Sigmoid colon (tissue), 7 donors: Measurements from ENCODE around the gene COL6A2. TPM values are rescaled to one million over a fixed set of nuclear protein-coding genes. Genes with fewer than 3 reads are reported as not detected.

Experiments
- DNase-seq: peaks from one replicate; pipeline ENCODE4 v3.0.0-alpha.2; 2019
- H3K27ac ChIP-seq, 4 donors: fragments of 200-600 bp; sonication (generic); one replicate each; pipeline ENCODE4 v1.5.1; 2016 to 2019; ENCODE audit warnings: mild to moderate bottlenecking in 1 of 4
- H3K27me3 ChIP-seq, 3 donors: fragments of 200-600 bp; sonication (generic); one replicate each; pipeline ENCODE4 v1.5.1; 2019; ENCODE audit warnings: mild to moderate bottlenecking in 1 of 3
- H3K36me3 ChIP-seq, 4 donors: fragments of 200-600 bp; sonication (generic); one replicate each; pipeline ENCODE4 v1.5.1; 2016 to 2019
- H3K4me1 ChIP-seq, 4 donors: fragments of 200-600 bp; sonication (generic); one replicate each; pipeline ENCODE4 v1.5.1; 2017 to 2019
- H3K4me3 ChIP-seq, 4 donors: fragments of 200-600 bp; sonication (generic); one replicate each; pipeline ENCODE4 v1.5.1; 2017 to 2019; ENCODE audit warnings: mild to moderate bottlenecking in 2 of 4, moderate library complexity in 1 of 4
- H3K9me3 ChIP-seq, 4 donors: fragments of 200-600 bp in 3 of 4; sonication (generic) in 3 of 4; one replicate each; pipeline versions ENCODE4 v1.5.1 to v1.6.1; 2013 to 2019
- CTCF ChIP-seq, 4 experiments: fragments of 450-650 bp in 3 of 4; fragments of 200-600 bp in 1 of 4; IDR thresholded peaks; one replicate each; pipeline ENCODE4 v1.5.1; 2016 to 2019; ENCODE audit warnings: antibody characterized with exemption in 4 of 4, mild to moderate bottlenecking in 3 of 4, moderate library complexity in 2 of 4
- EP300 ChIP-seq, 4 donors: sonication (generic); formaldehyde crosslinking; IDR thresholded peaks; one replicate each; pipeline ENCODE4 v1.6.1; 2017; ENCODE audit warnings: antibody characterized with exemption in 4 of 4
- POLR2A ChIP-seq, 2 donors: fragments of 450-650 bp; IDR thresholded peaks; one replicate each; pipeline ENCODE4 v1.6.1; 2016; ENCODE audit warnings: antibody characterized with exemption in 2 of 2, mild to moderate bottlenecking in 2 of 2, moderate library complexity in 2 of 2
- POLR2AphosphoS5 ChIP-seq, 4 donors: sonication (generic); formaldehyde crosslinking; IDR thresholded peaks; one replicate each; pipeline ENCODE4 v1.6.1; 2017; ENCODE audit warnings: antibody characterized with exemption in 4 of 4
- WGBS, 2 donors: extraction: QIAGEN DNeasy Blood & Tissue Kit; methylation state at CpG; one replicate each; pipeline ENCODE4 v1.1.7; 2013; 5-methylcytosine and 5-hydroxymethylcytosine counted together
- intact Hi-C: fragments of 100-400 bp; cut with DNase I; formaldehyde crosslinking; loops from one replicate; pipeline ENCODE4 v1.15.1; 2023
- polyA plus RNA-seq, 3 donors: library from polyadenylated mRNA; stranded (reverse); fragments of 200-250 nt; gene quantifications; one replicate each; pipeline ENCODE4 v1.2.3, GENCODE V29; 2013
- total RNA-seq, 4 donors: library from RNA; depleted of rRNA; stranded (reverse); fragments of >200 nt; gene quantifications; one replicate each; pipeline ENCODE4 v1.1.0, GENCODE V29; 2016
- donor health status: healthy with polysubstance abuse.
- donor health status: Bipolar disorder and iron deficiency.
- donor health status: healthy.

The COL6A2 gene
- total and polyA plus RNA-seq, 7 donors = 14.3 to 1,745 (median 570) TPM

GRCh38 chr21:46064870-46065214 is 33.1 kb upstream of the COL6A2 start:
- DNase-seq = no peak
- TF ChIP-seq POLR2AphosphoS5 (IDR thresholded peaks at IDR 0.05) (no peak), POLR2A (IDR thresholded peaks at IDR 0.05) (no peak), CTCF (IDR thresholded peaks at IDR 0.05) (no peak), EP300 (IDR thresholded peaks at IDR 0.05) (no peak)
- Histone ChIP-seq H3K27ac (peak overlapping the region; percentile 83 to 93 (median 91)), H3K9me3 (no peaks in the 10 kb centered on the region), H3K36me3 (no peaks in the 10 kb centered on the region), H3K4me1 (peaks cover 0 to 51% (median 49%) of the 10 kb centered on the region in 4 donors), H3K27me3 (no peaks in the 10 kb centered on the region), H3K4me3 (no peak overlapping the region)
- intact Hi-C loops = no loop called here
- 55 to 66% methylated on average over 13 of the region's 13 CpGs for WGBS, 2 donors

GRCh38 chr21:46065215-46065913 is 32.5 kb upstream of the COL6A2 start:
- no peak overlapping the region for H3K4me3 ChIP-seq
- no peaks in the 10 kb centered on the region for H3K27me3 ChIP-seq
- no peaks in the 10 kb centered on the region for H3K9me3 ChIP-seq
- WGBS, 2 donors = 20 to 30% methylated on average over 22 of the region's 22 CpGs
- intact Hi-C loops = no loop called here
- peaks cover 0 to 47% (median 44%) of the 10 kb centered on the region in 4 donors for H3K4me1 ChIP-seq
- H3K27ac ChIP-seq = peak overlapping the region; percentile 83 to 93 (median 91)
- DNase-seq = peak; percentile 91
- TF ChIP-seq POLR2A (IDR thresholded peaks at IDR 0.05) (no peak), EP300 (IDR thresholded peaks at IDR 0.05) (no peak), POLR2AphosphoS5 (IDR thresholded peaks at IDR 0.05) (no peak), CTCF (IDR thresholded peaks at IDR 0.05) (no peak)
- no peaks in the 10 kb centered on the region for H3K36me3 ChIP-seq

GRCh38 chr21:46065914-46066551 is 31.9 kb upstream of the COL6A2 start:
- Histone ChIP-seq H3K4me3 (no peak overlapping the region), H3K27ac (peak overlapping the region; percentile 83 to 93 (median 91)), H3K9me3 (no peaks in the 10 kb centered on the region), H3K36me3 (no peaks in the 10 kb centered on the region), H3K4me1 (peaks cover 0 to 41% (median 38%) of the 10 kb centered on the region in 4 donors), H3K27me3 (no peaks in the 10 kb centered on the region)
- TF ChIP-seq CTCF (IDR thresholded peaks at IDR 0.05) (no peak), POLR2A (IDR thresholded peaks at IDR 0.05) (no peak), EP300 (IDR thresholded peaks at IDR 0.05) (no peak), POLR2AphosphoS5 (IDR thresholded peaks at IDR 0.05) (no peak)
- peak; percentile 66 for DNase-seq
- 50 to 63% methylated on average over 23 of the region's 23 CpGs for WGBS, 2 donors
- intact Hi-C loops = no loop called here

GRCh38 chr21:46066591-46067331 is 31.2 kb upstream of the COL6A2 start:
- DNase-seq = peak; percentile 87
- no peaks in the 10 kb centered on the region for H3K9me3 ChIP-seq
- H3K27ac ChIP-seq = peak overlapping the region; percentile 83 to 93 (median 91)
- no peaks in the 10 kb centered on the region for H3K27me3 ChIP-seq
- WGBS, 2 donors = 37 to 63% methylated on average over 29 of the region's 29 CpGs
- peaks cover 0 to 39% (median 36%) of the 10 kb centered on the region in 4 donors for H3K4me1 ChIP-seq
- intact Hi-C loops = no loop called here
- TF ChIP-seq POLR2A (IDR thresholded peaks at IDR 0.05) = no peak
- peak in 2 of 4 donors; percentile 48 for TF ChIP-seq POLR2AphosphoS5 (IDR thresholded peaks at IDR 0.05)
- TF ChIP-seq CTCF (IDR thresholded peaks at IDR 0.05) = no peak
- peak overlapping the region in 1 of 4 donors; percentile 16 for H3K4me3 ChIP-seq
- no peaks in the 10 kb centered on the region for H3K36me3 ChIP-seq
